ENCODE data around the gene TAF13.

The TAF13 gene, protein sequence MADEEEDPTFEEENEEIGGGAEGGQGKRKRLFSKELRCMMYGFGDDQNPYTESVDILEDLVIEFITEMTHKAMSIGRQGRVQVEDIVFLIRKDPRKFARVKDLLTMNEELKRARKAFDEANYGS

DNA sequence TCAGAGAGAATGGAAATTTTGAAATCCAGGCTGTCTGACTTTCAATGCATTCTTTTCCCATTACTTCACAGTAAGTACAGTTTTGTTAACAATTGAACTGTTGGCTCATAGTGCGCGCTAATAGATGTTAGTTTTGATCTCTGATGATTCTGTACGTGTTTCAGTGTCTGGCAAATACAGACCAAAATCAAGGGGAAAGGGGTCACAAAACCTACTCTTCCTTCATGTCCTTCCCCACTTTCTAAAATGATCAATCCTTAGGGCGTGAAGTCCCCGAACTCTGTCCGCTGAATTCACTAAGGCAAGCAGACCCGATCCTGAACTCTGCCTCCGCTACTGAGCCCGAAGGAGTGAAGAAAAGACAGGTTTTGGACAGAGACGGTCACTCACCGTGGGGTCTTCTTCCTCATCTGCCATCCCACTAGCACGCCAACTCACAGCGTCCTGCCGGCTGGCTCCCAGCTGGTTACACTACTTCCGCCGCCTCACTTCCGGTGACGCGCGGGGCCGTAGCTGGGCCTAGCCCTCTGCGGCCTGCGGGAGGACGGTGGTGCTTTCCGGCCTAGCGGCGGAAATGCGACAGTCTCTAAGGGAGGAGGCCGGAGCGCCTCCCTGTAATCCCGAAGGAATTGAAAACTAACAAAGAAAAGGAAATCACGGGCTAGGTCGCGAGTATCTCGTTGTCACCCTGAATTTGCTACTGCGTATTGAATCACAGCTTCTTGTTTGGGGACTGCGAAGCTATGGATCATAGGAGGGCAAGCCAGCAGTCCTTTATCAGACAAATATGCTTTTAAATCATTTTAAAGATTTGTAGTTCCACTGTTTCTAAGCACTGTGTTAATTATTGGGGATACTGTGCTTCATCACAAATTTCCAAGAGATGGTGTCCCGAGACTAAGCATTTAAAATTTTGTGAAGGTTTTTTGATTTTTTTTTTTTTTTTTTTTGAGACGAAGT, at the start of gene TAF13:
Gene TAF13 (minus strand): TSS at position 473 of the 960 bp plus-strand sequence. CDS start 56 bp downstream, at position 417.
- peak within 1 kb of the TSS; percentile 93 for H3K27ac ChIP-seq
- DNase-seq (ENCODE audit: low read depth, low spot score), result peak; percentile 75

GRCh38 chr1:109120356-109120755, 44.6 kb upstream of the TAF13 start:
- no peak overlapping the region for H3K27ac ChIP-seq
- DNase-seq (ENCODE audit: low read depth, low spot score), result no peak

DNA sequence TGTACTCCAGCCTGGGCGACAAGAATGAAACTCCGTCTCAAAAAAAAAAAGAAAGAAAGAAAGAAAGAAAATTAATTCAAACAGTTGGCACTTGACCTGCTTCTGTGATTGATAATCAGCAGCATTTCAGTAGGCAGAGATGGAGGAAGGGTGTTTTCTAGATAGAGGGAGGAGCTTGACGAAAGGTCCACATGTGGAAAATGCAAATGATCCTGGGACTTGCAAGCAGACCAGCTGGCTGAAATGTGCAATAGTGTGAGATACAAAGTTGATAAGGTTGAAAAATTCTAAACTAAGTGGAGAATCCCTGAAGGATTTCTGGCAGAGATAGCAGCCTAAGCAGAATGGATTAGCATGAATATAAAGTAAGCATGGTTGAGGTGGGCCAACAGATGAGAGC, 42.3 kb upstream of the TAF13 start:
- DNase-seq (ENCODE audit: low read depth, low spot score), result no peak
- H3K27ac ChIP-seq, result no peak overlapping the region

DNA sequence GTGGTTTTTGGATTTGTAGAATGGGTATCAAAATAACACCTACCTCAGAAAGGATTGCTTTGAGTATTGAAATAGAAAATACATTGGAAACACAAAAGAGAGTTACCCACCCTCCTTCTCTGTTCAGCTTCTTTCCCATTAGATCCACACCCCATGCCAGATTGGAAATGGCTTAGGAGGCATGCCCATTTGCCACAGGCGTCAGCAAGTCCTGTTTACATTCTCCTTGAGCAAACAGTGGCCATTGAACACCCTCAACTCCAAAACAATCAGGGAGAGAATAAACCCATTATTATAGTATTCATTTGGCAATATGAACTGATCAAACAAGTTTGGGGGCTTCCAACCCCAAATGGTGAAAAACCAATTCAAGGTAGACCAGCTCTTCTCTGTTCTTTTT, 40.5 kb upstream of the TAF13 start:
- no peak overlapping the region for H3K27ac ChIP-seq
- no peak for DNase-seq (ENCODE audit: low read depth, low spot score)

GRCh38 chr1:109115685-109116084, 39.9 kb upstream of the TAF13 start:
- DNase-seq (ENCODE audit: low read depth, low spot score), result no peak
- H3K27ac ChIP-seq, result no peak overlapping the region

DNA sequence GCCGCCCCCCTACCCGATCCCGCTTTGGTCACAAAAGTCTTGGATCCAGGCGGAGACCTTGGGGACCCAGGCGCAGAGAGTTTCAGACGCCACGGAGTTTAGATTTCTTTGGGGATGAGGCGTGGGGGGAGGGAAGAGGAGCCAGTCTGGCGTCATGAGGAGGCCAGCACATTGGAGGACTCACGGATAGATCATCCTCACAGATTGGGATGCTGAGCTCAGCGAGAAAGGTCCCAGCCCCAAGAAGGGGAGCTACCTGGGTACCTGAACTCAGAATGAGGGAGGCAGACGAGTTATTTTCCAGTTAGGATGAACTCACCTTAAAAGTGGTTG, 38.5 kb upstream of the TAF13 start:
- H3K27ac ChIP-seq, result no peak overlapping the region
- DNase-seq (ENCODE audit: low read depth, low spot score), result no peak

- no peak within 1 kb of the TSS for H3K27ac ChIP-seq
- DNase-seq (ENCODE audit: low read depth, low spot score), result no peak
Observed at GRCh38 chr1:109113590-109114341, 38.0 kb upstream of the TAF13 start, which contains the start of gene ELAPOR1. Gene ELAPOR1, plus strand, starts transcription at chr1:109114115. Its CDS starts 69 bp downstream, at chr1:109114184.

- H3K27ac ChIP-seq, result no peak overlapping the region
- no peak for DNase-seq (ENCODE audit: low read depth, low spot score)
Observed at GRCh38 chr1:109112652-109113285, 37.0 kb upstream of the TAF13 start.

DNA sequence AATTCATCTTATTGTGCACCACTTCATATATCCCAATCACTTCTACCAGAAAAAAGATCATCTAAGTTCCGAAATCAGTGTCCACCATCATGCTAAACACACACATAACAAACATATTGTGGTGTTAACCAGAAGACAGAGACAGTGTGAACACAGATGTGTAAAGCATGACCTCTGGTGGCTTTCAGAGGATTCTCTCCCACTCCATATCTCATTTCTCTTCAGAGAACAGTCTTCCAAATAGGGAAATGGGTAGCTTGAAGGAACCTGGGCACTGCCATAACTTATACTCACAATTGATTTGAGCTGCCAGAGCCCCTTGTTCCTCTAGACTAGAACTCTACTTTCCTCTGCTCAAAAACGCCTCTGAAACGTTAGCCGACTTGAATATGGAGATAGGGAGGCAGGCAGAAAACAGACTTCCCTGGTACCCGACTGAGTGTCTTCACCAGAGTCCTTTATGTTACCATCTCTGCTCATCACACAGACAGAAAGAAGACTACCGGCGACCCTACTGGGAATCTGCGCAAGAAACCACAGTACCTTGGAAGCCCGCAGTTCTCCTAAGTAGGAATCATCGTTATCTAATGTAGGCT, 36.4 kb upstream of the TAF13 start:
- no peak for DNase-seq (ENCODE audit: low read depth, low spot score)
- no peak overlapping the region for H3K27ac ChIP-seq

GRCh38 chr1:109111386-109112055, 35.7 kb upstream of the TAF13 start:
- no peak overlapping the region for H3K27ac ChIP-seq

DNA sequence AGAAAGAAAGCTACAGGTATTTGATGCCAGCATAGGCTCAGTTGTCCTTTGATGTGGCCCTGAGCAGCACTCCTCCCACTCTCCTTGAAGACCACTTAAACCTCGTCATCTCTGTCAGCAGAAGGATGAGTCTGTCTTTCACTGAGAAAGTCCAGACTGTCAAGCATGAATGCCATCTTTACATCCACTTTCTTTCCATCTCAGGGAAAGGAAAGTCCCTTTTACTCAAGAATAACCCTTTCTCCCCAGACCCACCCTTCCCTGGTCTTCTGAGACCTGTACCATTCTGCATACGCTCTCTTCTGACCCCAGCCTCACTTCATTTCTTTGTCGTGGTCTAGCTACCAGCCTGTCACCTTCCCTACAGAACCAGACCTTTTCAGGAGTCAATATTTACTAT, 34.1 kb upstream of the TAF13 start:
- no peak overlapping the region for H3K27ac ChIP-seq
- no peak for DNase-seq (ENCODE audit: low read depth, low spot score)

More at GRCh38 chr1:109111386-109112055, 35.7 kb upstream of the TAF13 start:
- DNase-seq (ENCODE audit: low read depth, low spot score), result no peak

DNA sequence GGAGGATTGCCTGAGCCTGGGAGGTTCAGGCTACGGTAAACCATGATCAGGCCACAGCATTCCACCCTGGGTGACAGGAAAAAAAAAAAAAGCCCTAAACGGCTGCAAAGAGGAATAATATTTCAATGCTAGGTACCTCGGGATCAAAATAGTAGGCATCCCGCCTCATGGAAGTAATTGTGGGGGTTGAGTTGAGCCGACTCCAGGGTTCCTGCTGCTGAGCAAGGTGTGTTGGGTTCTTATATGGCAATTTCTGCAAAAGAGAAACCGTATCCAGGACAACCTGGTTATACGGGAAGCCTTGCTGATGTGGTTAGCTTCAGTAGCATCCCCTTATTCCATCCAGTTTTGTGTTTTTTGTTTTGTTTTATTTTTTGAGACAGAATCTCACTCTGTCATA, 32.0 kb upstream of the TAF13 start:
- H3K27ac ChIP-seq, result no peak overlapping the region
- DNase-seq (ENCODE audit: low read depth, low spot score), result no peak

DNA sequence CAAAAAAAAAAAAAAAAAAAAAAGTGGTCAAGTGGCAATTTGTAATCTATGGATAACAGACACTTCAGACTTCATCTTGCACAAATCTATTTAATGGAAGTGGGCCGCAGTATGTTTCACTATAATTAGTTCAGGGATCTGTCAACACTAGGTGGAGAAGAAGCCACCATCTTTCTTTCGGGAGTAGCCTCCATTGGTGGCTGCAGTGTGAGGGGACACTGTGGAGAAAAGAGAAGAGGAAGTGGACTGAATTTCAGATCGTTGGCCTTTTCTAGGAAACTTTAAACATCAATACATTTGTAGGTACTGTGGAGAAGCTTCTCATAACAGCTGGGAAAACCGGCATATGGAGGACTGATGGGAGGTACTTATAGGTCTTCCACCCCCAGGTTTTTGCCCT, 30.1 kb upstream of the TAF13 start:
- DNase-seq (ENCODE audit: low read depth, low spot score), result no peak
- H3K27ac ChIP-seq, result no peak overlapping the region

DNA sequence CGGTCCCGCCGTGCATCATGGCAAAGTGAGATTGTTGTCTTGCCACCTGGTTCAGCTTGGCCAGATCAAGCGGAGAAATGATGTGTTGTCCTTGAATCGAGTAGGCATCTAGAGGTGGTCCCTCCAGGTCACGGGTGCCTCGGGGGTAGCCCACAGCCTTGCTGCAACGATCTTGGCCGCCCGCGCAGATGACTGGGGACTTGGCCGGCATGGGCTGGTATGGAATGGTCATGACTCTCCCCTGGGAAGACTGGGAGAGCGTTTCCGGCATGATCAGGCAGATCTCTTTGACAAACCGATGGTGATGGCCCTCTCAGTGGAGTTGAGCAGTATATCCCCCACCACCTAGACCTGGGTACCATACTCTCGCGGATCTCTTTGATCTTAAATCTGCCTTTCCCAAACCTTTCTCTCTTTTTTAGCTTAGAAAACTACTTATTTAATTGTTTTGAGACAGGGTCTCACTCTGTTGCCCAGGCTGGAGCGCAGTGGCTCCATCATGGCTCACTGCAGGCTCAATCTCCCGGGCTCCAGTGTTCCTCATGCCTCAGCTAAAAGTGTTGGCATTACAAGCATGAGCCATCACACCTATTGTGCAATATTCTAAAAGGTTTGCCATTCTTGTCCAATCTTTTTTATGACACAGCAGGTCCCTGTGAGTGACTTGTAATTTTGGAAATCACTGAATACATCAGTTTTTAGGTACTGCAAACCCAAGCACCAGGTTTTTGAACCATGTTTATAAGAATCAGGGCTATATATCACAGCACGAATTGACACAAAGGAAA, 28.8 kb upstream of the TAF13 start:
- DNase-seq (ENCODE audit: low read depth, low spot score), result no peak
- H3K27ac ChIP-seq, result no peak overlapping the region

DNA sequence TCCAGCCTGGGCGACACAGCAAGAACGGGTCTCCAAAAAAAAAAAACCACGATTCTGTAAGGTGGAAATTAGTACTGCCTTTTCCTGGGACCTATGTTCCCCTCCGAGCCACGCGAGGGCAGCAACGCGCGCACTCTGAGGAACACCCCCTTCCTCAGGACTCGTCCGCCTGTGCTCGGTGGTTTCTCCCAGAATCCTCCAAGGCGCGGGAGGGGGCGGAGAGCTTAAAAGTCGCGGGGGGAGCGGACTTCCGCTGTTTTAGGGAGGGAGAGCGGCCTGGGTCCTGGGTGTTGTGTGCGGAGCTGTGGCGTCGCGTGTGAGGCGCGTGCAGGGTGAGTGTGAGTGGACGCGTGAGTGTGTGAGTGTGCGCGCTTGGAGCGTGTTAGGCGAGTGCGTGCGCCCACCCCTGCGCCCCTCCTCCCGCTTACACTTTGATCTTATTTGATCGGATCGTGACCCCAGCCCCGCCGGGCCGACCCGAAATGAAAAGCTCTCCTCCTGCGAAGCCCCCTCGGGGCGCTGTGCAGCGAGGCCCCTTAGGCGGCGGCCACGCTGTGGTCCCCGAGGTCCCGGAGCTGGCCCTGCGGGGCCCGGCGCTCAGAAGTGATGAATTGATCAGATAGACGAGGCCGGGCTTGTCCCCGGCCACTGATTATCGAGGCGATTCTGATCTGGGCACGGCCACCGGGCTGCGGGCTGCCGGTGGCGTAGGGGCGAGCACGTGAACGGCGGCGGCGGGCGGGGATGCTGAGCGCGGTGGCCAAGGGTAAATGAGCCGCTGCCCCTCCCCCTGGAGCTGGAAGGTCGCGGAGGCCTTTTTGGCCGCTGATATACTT, 24.4 kb upstream of the TAF13 start:
- H3K27ac ChIP-seq, result peak overlapping the region; percentile 65
- DNase-seq (ENCODE audit: low read depth, low spot score), result peak; percentile 88

- peak overlapping the region; percentile 54 for H3K27ac ChIP-seq
- DNase-seq (ENCODE audit: low read depth, low spot score), result no peak
Observed at GRCh38 chr1:109096120-109096519, 20.3 kb upstream of the TAF13 start.

- no peak for DNase-seq (ENCODE audit: low read depth, low spot score)
Observed at GRCh38 chr1:109095631-109096030, 19.8 kb upstream of the TAF13 start.

DNA sequence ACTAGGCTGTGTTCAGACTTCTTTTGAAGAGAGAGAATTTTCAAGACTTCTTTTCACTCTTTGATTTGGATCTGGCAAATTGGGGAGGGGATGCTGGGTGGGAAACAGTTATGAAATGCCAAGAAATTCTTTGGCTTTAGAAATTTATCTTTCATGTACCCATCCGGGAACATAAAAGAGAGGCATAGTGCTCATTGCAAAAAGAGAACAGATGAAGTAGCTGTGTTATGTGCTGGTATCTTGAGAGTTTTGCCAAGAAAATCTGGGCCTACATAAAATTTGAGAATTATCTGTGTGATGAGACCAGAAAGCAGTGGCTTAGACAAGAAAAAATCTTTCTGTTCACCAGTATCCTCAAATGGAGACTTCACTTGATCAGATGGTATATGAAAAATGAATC, 19.1 kb upstream of the TAF13 start:
- H3K27ac ChIP-seq, result no peak overlapping the region
- DNase-seq (ENCODE audit: low read depth, low spot score), result no peak

More at GRCh38 chr1:109095631-109096030, 19.8 kb upstream of the TAF13 start:
- H3K27ac ChIP-seq, result peak overlapping the region; percentile 54

All from epithelial cell of prostate (primary cell).